Trophoblast cell (in vitro differentiated cells and primary cell): ENCODE results near the gene CADM1.

Experiments used
- DNase-seq, 2 donors: peaks; one replicate each; pipeline ENCODE4 v3.0.0-alpha.2; 2016
- H2AFZ ChIP-seq: 2 replicates; pipeline ENCODE4 v1.6.1; 2013; ENCODE audit warnings: low read length, moderate library complexity, mild to moderate bottlenecking; ENCODE audit not compliant: insufficient read depth, poor library complexity
- H2AK5ac ChIP-seq: 2 replicates; pipeline ENCODE4 v1.6.1; 2013; ENCODE audit warnings: mild to moderate bottlenecking, low read length
- H2BK120ac ChIP-seq: 2 replicates; pipeline ENCODE4 v1.6.1; 2013; ENCODE audit warnings: low read length, mild to moderate bottlenecking, moderate library complexity; ENCODE audit not compliant: insufficient read depth, poor library complexity
- H2BK12ac ChIP-seq: 2 replicates; pipeline ENCODE4 v1.6.1; 2013; ENCODE audit warnings: mild to moderate bottlenecking, low read length, moderate library complexity
- H2BK5ac ChIP-seq: 2 replicates; pipeline ENCODE4 v1.6.1; 2013; ENCODE audit warnings: low read length, low read depth, moderate library complexity, mild to moderate bottlenecking; ENCODE audit not compliant: poor library complexity
- H3K14ac ChIP-seq: 2 replicates; pipeline ENCODE4 v1.6.1; 2013; ENCODE audit warnings: mild to moderate bottlenecking, low read length
- H3K18ac ChIP-seq: 2 replicates; pipeline ENCODE4 v1.6.1; 2013; ENCODE audit warnings: mild to moderate bottlenecking, low read length
- H3K23ac ChIP-seq: 2 replicates; pipeline ENCODE4 v1.6.1; 2013; ENCODE audit warnings: low read length
- H3K27ac ChIP-seq: 2 replicates; pipeline ENCODE4 v1.5.1; 2013; ENCODE audit warnings: low read depth, mild to moderate bottlenecking, inconsistent platforms, low read length, moderate library complexity
- H3K27me3 ChIP-seq: 2 replicates; pipeline ENCODE4 v1.6.1; 2013; ENCODE audit warnings: inconsistent platforms, mild to moderate bottlenecking, low read length, moderate library complexity; ENCODE audit not compliant: insufficient read depth
- H3K36me3 ChIP-seq, 2 experiments: 1 replicate in 1 of 2; 2 replicates in 1 of 2; pipeline ENCODE4 v1.6.1; 2013; ENCODE audit warnings: low read length in 2 of 2, mild to moderate bottlenecking in 2 of 2, moderate library complexity in 1 of 2; ENCODE audit not compliant: insufficient read depth in 2 of 2, control insufficient read depth in 1 of 2
- H3K4ac ChIP-seq: 2 replicates; pipeline ENCODE4 v1.6.1; 2013; ENCODE audit warnings: low read depth, mild to moderate bottlenecking, low read length, moderate library complexity
- H3K4me1 ChIP-seq, 2 experiments: 1 replicate in 1 of 2; 2 replicates in 1 of 2; pipeline ENCODE4 v1.6.1; 2013; ENCODE audit warnings: low read length in 2 of 2, mild to moderate bottlenecking in 2 of 2, moderate library complexity in 1 of 2; ENCODE audit not compliant: insufficient read depth in 2 of 2, control insufficient read depth in 1 of 2
- H3K4me2 ChIP-seq: 2 replicates; pipeline ENCODE4 v1.6.1; 2013; ENCODE audit warnings: inconsistent platforms, mild to moderate bottlenecking, low read length, moderate library complexity
- H3K4me3 ChIP-seq: 2 replicates; pipeline ENCODE4 v1.5.1; 2013; ENCODE audit warnings: mild to moderate bottlenecking, low read depth, low read length, inconsistent platforms
- H3K79me1 ChIP-seq: one replicate; pipeline ENCODE4 v1.6.1; 2013; ENCODE audit warnings: low read length
- H3K79me2 ChIP-seq: 2 replicates; pipeline ENCODE4 v1.6.1; 2013; ENCODE audit warnings: low read length, mild to moderate bottlenecking; ENCODE audit not compliant: control insufficient read depth, insufficient read depth, poor library complexity
- H3K9ac ChIP-seq: 2 replicates; pipeline ENCODE4 v1.6.1; 2013; ENCODE audit warnings: mild to moderate bottlenecking, low read length
- H3K9me3 ChIP-seq: 2 replicates; pipeline ENCODE4 v1.6.1; 2013; ENCODE audit warnings: low read depth, mild to moderate bottlenecking, control low read depth, inconsistent platforms, low read length; ENCODE audit not compliant: insufficient read depth
- H4K12ac ChIP-seq: 2 replicates; pipeline ENCODE4 v1.6.1; 2013; ENCODE audit warnings: low read depth, mild to moderate bottlenecking, low read length, moderate library complexity
- H4K8ac ChIP-seq: 2 replicates; pipeline ENCODE4 v1.6.1; 2013; ENCODE audit warnings: low read depth, mild to moderate bottlenecking, low read length, moderate library complexity
- H4K91ac ChIP-seq: one replicate; pipeline ENCODE4 v1.6.1; 2013; ENCODE audit warnings: low read depth, mild to moderate bottlenecking, low read length, moderate library complexity
- WGBS: extraction: QIAGEN DNeasy Blood & Tissue Kit; methylation state at CpG from one replicate; pipeline ENCODE4 v1.1.7; 2013; ENCODE audit warnings: missing lambda C conversion rate; ENCODE audit not compliant: insufficient read length, insufficient coverage; ENCODE audit errors: extremely low coverage; 5-methylcytosine and 5-hydroxymethylcytosine counted together

The CADM1 gene

DNA sequence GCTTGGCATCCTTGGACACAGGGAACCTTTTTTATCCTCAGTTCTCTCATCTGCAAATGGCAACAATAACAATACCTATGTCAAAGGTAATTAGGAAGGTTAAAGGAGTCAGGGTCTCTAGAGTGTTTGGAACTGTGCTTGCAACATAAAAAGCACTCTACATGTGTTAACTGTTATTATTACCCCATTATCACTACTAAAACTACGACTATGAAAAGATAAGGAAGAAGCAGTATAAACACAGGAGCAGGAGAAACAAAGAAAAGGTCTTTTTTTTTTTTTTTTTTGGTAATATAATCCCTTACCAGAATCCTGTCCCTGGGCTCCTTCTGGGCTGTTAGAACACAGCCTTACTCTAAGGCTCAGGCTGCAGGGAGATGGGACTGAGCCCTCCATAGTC lies 348.2 kb downstream of the CADM1 start:
- no peak overlapping the region for H3K14ac ChIP-seq
- H3K9ac ChIP-seq = no peak overlapping the region
- H3K4me2 ChIP-seq = no peak overlapping the region
- H3K4ac ChIP-seq = no peak overlapping the region
- H3K79me1 ChIP-seq = no peaks in the 10 kb centered on the region
- DNase-seq = no peak
- no CpG with 5 or more reads among the region's 1 CpG for WGBS
- no peak overlapping the region for H3K4me3 ChIP-seq
- no peaks in the 10 kb centered on the region for H3K27me3 ChIP-seq
- H3K36me3 ChIP-seq = no peaks in the 10 kb centered on the region
- H3K9me3 ChIP-seq = peaks cover 2% of the 10 kb centered on the region
- H4K91ac ChIP-seq = no peak overlapping the region
- no peak overlapping the region for H4K12ac ChIP-seq
- H4K8ac ChIP-seq = no peak overlapping the region
- no peak overlapping the region for H3K23ac ChIP-seq
- H3K27ac ChIP-seq = no peak overlapping the region
- H2BK12ac ChIP-seq = no peak overlapping the region
- H2BK5ac ChIP-seq = no peak overlapping the region
- H3K18ac ChIP-seq = no peak overlapping the region
- no peaks in the 10 kb centered on the region for H3K79me2 ChIP-seq
- H3K4me1 ChIP-seq = no peaks in the 10 kb centered on the region
- H2AK5ac ChIP-seq = no peak overlapping the region
- H2BK120ac ChIP-seq = no peak overlapping the region
- no peak overlapping the region for H2AFZ ChIP-seq

DNA sequence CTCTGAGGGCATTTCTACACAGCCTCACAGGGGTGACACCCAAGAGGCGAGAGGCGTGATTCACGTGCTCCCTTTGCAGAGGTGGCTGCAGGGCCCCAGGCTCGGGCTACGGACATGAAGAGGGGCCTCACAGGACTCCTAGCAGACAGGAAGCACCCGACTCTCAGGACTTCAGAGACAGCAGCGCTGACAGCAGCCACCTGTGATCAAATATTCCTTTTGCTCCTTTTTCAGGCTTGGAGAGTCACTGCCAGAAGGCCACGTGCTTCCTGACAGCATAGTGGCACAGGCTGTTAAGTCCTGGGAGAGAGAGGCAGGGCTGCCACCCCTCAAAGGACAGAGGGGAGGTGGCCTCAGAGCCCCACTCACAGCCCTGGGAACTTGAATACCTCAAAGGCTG lies 348.9 kb downstream of the CADM1 start:
- no peak overlapping the region for H3K9ac ChIP-seq
- no peak overlapping the region for H2BK120ac ChIP-seq
- H3K4ac ChIP-seq = no peak overlapping the region
- H4K12ac ChIP-seq = no peak overlapping the region
- WGBS = no CpG with 5 or more reads among the region's 8 CpGs
- peaks cover 2% of the 10 kb centered on the region for H3K9me3 ChIP-seq
- H2BK5ac ChIP-seq = no peak overlapping the region
- H3K79me1 ChIP-seq = no peaks in the 10 kb centered on the region
- H3K14ac ChIP-seq = no peak overlapping the region
- H3K18ac ChIP-seq = no peak overlapping the region
- H2AFZ ChIP-seq = no peak overlapping the region
- no peak overlapping the region for H3K4me2 ChIP-seq
- no peak overlapping the region for H4K8ac ChIP-seq
- H3K27ac ChIP-seq = no peak overlapping the region
- H2BK12ac ChIP-seq = no peak overlapping the region
- no peaks in the 10 kb centered on the region for H3K27me3 ChIP-seq
- no peak for DNase-seq
- H4K91ac ChIP-seq = no peak overlapping the region
- no peaks in the 10 kb centered on the region for H3K36me3 ChIP-seq
- H3K4me1 ChIP-seq = no peaks in the 10 kb centered on the region
- no peak overlapping the region for H2AK5ac ChIP-seq
- no peak overlapping the region for H3K23ac ChIP-seq
- no peaks in the 10 kb centered on the region for H3K79me2 ChIP-seq
- H3K4me3 ChIP-seq = no peak overlapping the region

- no peak overlapping the region for H3K27ac ChIP-seq
- H3K27me3 ChIP-seq = no peaks in the 10 kb centered on the region
- no peak overlapping the region for H4K12ac ChIP-seq
- DNase-seq = no peak
- H3K9me3 ChIP-seq = peaks cover 2% of the 10 kb centered on the region
- no CpG with 5 or more reads among the region's 9 CpGs for WGBS
- H3K4me3 ChIP-seq = no peak overlapping the region
- H2BK120ac ChIP-seq = no peak overlapping the region
- no peak overlapping the region for H3K18ac ChIP-seq
- H4K91ac ChIP-seq = no peak overlapping the region
- no peak overlapping the region for H2BK12ac ChIP-seq
- no peak overlapping the region for H3K9ac ChIP-seq
- H3K23ac ChIP-seq = no peak overlapping the region
- no peak overlapping the region for H2BK5ac ChIP-seq
- H3K79me1 ChIP-seq = no peaks in the 10 kb centered on the region
- no peaks in the 10 kb centered on the region for H3K36me3 ChIP-seq
- no peaks in the 10 kb centered on the region for H3K4me1 ChIP-seq
- H3K14ac ChIP-seq = no peak overlapping the region
- H3K4me2 ChIP-seq = no peak overlapping the region
- no peak overlapping the region for H2AFZ ChIP-seq
- H3K79me2 ChIP-seq = no peaks in the 10 kb centered on the region
- H3K4ac ChIP-seq = no peak overlapping the region
- no peak overlapping the region for H4K8ac ChIP-seq
- H2AK5ac ChIP-seq = no peak overlapping the region
Measured at GRCh38 chr11:115154355-115154736, 349.9 kb downstream of the CADM1 start.

DNA sequence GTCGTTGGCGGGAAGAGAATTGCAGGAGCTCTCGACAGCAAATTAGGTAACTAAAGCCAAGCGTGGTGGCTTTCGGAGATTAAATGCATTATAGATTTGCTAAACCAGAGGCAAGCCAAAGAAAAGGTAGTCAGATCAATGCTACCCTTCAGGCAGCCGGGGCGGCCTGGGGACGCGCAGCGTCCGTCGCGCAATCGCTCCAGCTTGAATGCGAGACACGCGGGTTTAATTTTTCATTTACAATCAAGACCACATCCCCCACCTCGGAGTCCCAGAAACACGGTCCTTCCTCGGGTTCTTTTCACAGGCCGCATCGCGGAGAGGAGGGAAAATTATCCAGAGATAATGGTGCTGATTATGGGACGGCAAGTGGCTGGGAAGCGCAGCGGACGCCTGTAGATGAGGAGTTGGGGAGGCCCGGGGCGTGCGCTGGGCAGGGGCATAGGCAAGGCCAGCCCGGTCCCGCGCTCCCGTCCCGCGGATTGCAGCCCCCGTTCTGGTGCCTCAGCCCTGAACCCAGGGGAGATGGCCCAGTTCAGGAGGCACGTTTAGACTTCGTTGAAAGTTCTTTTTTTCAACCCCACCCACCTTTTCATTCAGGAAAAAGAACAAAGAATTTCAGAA lies 350.4 kb downstream of the CADM1 start:
- no peak overlapping the region for H3K9ac ChIP-seq
- WGBS = no CpG with 5 or more reads among the region's 39 CpGs

More for the DNA sequence above, 350.4 kb downstream of the CADM1 start:
- H3K23ac ChIP-seq = no peak overlapping the region
- H3K4me3 ChIP-seq = no peak overlapping the region
- H4K12ac ChIP-seq = no peak overlapping the region
- no peak overlapping the region for H2BK12ac ChIP-seq
- no peaks in the 10 kb centered on the region for H3K79me1 ChIP-seq
- H2BK5ac ChIP-seq = no peak overlapping the region
- no peak overlapping the region for H3K14ac ChIP-seq
- H2AFZ ChIP-seq = no peak overlapping the region
- H2AK5ac ChIP-seq = no peak overlapping the region
- no peak overlapping the region for H4K91ac ChIP-seq
- H3K9me3 ChIP-seq = peaks cover 2% of the 10 kb centered on the region
- H3K27ac ChIP-seq = no peak overlapping the region
- H3K36me3 ChIP-seq = no peaks in the 10 kb centered on the region
- H2BK120ac ChIP-seq = no peak overlapping the region
- no peaks in the 10 kb centered on the region for H3K4me1 ChIP-seq
- H3K4me2 ChIP-seq = no peak overlapping the region
- no peak overlapping the region for H4K8ac ChIP-seq
- H3K79me2 ChIP-seq = no peaks in the 10 kb centered on the region
- DNase-seq = no peak
- H3K18ac ChIP-seq = no peak overlapping the region
- H3K4ac ChIP-seq = no peak overlapping the region
- no peaks in the 10 kb centered on the region for H3K27me3 ChIP-seq
